Activated CD4-positive, CD25-positive, alpha-beta regulatory T cell treated with anti-CD3 and anti-CD28 coated beads, Interleukin-2, amount 50 U/mL, for 24 hours (primary cell): ENCODE measurements around the gene DNAJC3.
"Not testable (repeated sequence)": the region's sequence is repeated elsewhere in the genome, so short reads cannot be mapped to it uniquely, and the experiment has no call there.

ENCODE experiments used
- ATAC-seq, 2 donors: fragments of 150-1000 bp; cut with Tn5 transposase; one replicate each; pipeline ENCODE4 v1.10.0; 2021; ENCODE audit warnings: mild to moderate bottlenecking in 1 of 2, moderate library complexity in 1 of 2

Gene DNAJC3

GRCh38 chr13:95784161-95784899 lies 107.4 kb downstream of the DNAJC3 start:
- no peak for ATAC-seq

- ATAC-seq, result no peak
Observed at GRCh38 chr13:95784900-95785290, 108.0 kb downstream of the DNAJC3 start.

GRCh38 chr13:95787356-95788099 lies 110.6 kb downstream of the DNAJC3 start:
- no peak for ATAC-seq

DNA sequence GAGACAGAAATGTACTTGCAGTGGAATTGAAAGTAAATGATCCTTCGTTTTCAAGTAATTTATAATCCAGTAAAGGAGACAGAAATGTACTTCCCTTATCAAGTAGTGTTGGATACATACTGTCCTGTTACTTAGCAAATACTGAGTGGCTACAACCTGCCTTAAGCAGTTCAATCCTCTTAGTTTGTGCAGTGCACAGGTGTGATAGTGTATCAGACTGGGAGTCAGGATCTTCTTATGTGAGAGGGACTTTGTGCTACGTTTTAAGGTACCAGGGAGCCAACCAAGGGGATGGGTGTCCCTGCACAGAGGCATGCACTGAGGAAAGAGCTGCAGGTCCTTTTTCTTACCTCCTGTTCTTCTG lies 111.1 kb downstream of the DNAJC3 start:
- no peak for ATAC-seq

GRCh38 chr13:95789315-95789714 lies 112.4 kb downstream of the DNAJC3 start:
- not testable (repeated sequence) for ATAC-seq

DNA sequence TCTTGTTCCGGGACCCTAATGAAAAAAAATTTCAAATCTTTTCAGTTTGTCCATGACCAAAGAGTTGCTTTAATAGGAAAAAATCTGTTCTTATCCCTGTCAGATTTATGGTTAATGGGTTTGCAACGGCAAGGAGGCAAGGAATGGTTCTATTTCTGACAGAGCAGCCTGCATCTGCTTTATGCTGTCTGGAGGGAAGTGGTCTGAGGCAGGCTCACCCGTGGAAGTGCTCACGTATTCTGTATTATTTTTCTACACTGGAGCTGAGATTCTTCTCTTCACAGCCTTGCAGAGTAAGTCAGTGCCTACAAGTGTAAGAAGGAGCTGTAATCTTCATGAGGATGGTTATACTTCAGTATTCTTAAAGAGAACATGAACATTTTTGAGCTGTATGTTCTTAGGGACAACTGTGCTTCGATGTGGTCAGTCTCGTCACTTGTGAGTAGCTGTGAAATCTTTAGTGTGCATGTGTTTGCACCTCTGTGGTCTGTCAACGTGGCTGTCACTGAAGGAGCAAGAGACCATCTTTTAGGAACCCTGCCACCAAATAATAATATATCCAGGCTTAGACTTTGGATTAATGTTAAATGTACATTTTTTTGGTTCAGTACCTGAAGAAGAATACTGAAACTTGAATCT lies 114.3 kb downstream of the DNAJC3 start:
- no peak for ATAC-seq

- no peak for ATAC-seq
Observed at GRCh38 chr13:95793018-95793555, 116.1 kb downstream of the DNAJC3 start.

DNA sequence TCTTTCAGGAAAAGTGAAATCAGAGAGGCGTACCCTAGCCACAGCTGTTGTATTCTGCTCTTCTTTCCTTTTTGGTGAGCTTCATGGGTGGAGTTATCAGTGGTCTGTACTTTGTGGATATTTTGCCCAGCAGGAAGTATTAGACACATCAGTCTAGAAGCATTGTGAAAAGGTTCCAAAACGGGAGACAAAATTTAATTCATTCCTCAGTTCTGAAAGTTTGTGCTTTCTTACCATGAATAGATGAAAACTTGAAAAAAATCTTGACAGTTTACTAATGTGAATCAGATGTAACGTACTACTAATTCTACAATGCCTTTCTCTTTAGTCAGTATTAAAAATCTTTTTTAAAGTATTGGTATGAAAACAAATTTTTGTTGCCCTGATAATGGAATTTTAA lies 116.8 kb downstream of the DNAJC3 start:
- ATAC-seq, result no peak

GRCh38 chr13:95797016-95797415 lies 120.1 kb downstream of the DNAJC3 start:
- ATAC-seq, result no peak

- ATAC-seq, result no peak
Observed at GRCh38 chr13:95800436-95800835, 123.5 kb downstream of the DNAJC3 start.

GRCh38 chr13:95801825-95802224 lies 124.9 kb downstream of the DNAJC3 start:
- no peak for ATAC-seq

DNA sequence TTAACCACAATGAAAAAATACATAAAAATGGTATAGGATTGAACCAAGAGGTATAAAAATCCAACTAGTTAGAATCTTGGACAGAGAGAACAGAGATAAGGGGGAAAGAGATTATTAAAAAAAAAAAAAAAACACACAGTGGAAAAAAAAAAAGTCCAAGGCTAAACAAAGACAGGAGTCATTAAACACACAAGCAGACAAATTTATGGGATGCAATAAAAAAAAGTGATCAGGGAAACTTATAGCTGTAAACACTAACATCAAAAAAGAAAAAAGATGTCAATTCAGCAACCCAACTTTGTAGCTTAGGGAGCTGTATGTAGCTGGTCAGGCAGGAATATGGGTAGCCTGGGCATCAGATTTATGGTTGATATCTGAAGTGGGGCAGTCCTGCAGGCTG lies 129.0 kb downstream of the DNAJC3 start:
- ATAC-seq, result no peak

DNA sequence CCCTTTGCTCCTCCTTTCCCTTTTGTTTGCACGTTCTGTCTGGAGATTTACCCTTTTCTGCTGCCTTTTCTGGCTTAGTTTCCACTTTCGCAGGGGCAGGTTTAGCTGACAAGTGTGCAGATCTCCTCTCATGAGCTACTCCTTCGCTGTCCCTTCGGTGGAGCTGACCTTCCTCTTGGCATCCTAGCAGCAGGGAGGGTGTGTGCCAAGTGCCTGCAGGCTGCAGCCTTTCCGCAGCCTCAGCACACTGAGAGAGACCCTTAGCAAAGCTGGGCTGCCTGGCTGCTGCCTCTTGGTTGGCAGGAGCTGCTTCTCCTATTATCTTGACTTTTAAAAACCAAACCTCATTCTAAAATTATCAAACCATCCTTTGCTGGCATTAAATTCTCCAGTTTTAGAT lies 132.5 kb downstream of the DNAJC3 start:
- ATAC-seq, result no peak

DNA sequence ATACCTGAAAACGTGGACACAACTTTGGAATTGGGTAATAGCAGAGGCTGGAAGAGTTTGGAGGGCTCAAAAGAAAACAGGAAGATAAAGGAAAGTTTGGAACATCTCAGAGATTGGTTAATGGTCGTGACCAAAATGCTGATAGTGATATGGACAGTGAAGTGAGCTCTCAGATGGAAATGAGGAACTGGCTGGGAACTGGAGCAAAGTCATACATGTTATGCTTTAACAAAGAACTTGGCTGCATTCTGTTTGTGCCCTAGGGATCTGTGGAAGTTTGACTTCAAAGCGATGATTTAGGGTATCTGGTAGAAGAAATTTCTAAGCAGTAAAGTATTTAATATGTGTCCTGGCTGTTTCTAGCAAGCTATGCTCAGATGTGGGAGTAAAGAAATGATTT lies 136.2 kb downstream of the DNAJC3 start:
- no peak for ATAC-seq

- no peak for ATAC-seq
Observed at GRCh38 chr13:95814495-95814894, 137.6 kb downstream of the DNAJC3 start.

- ATAC-seq, result no peak
Observed at GRCh38 chr13:95822303-95822702, 145.4 kb downstream of the DNAJC3 start.

DNA sequence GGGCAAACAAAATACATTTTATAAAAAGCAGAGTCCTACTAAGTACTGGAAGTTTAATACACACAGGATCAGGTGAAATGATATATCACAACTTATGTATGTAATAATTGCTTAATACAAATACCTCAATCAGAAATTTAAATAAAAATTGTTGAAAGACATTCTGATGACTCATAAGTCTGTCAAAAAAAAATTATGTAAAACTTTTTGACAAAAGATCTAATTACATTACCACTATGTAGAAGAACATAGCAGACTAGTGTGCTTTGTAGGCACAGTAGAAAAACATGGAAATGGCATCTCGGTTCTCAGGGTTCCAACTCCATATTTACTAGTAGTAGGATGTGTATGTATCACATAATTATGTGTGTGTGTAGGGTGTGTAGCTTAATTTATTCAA lies 156.2 kb downstream of the DNAJC3 start:
- no peak for ATAC-seq

DNA sequence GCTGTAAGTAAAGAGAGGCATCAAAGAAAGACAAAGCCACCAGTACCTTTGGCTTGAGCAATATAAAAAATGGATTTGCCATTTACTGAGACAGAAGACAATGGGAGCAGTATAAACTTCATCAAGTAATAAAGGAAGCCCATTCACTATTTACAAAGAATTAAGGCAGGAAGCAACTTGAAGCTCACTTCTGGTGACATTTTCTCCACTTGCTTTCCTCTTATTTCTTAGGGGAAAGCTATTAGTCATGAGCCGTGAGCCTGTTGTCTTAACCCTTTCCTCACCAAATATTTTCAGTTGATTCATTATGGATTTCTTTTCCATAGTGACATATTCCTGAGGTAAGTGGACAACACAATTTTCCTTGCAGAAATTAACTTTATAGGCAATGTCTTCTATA lies 156.8 kb downstream of the DNAJC3 start:
- ATAC-seq, result no peak

DNA sequence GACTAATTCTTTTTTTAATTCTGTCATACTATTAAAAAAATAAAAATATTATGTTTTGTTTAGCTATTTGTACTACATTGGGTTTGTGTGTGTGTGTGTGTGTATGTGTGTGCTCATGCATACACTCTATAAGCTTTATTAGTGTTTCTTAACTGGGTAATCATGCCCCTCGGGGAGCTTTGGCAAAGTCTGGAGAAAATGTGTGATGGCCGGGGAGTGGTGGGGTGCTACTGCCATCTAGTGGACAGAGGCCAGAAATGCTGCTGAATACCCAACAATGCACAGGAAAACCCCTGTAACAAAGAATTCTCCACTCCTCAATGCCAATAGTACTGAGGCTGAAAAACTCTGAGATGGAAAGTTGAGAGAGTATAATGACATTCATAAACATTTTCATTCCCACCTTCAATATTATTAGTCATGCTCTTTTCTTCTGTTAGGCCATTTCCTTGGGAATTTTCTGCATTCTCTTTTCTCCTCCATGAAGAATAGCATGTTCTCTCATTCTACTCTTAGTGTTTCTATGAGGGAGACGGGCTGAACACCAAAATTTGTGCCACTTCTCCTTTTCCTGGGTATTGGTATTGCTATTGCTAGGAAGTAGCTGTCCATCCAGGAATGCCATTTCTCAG lies 157.3 kb downstream of the DNAJC3 start:
- ATAC-seq, result peak in 1 of 2 donors; percentile 33

- ATAC-seq, result no peak
Observed at GRCh38 chr13:95841894-95842293, 165.0 kb downstream of the DNAJC3 start.

DNA sequence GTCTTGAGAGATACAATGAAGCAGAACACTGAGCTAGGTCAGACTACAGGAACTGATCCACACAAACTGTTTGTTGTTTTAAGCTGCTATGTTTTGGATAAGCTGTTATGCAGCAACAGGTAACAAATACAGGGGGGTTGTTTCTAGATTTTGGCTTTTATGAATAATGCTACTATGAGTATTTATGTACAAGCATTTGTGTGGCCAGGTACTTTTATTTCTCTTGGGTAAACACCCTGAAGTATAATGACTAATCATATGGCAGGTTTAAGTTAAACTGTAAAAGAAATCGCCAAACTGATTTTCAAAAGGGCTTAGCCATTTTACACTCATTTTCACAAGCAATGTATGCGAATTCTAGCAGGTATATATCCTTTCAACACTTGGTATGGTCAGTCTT lies 166.0 kb downstream of the DNAJC3 start:
- no peak for ATAC-seq
